Stimulated activated CD4-positive, alpha-beta T cell treated with anti-CD3 and anti-CD28 coated beads, Interleukin-4, amount 100 ng/mL, for 24 hours (primary cell): ENCODE data around the gene TMEM63C.

ENCODE experiments used
- DNase-seq: peaks from one replicate; pipeline ENCODE4 v3.0.0-alpha.2; 2020

Gene TMEM63C

GRCh38 chr14:77200406-77200985, 18.9 kb downstream of the TMEM63C start:
- no peak for DNase-seq

- DNase-seq = no peak
Measured at GRCh38 chr14:77201696-77202095, 20.1 kb downstream of the TMEM63C start.

DNA sequence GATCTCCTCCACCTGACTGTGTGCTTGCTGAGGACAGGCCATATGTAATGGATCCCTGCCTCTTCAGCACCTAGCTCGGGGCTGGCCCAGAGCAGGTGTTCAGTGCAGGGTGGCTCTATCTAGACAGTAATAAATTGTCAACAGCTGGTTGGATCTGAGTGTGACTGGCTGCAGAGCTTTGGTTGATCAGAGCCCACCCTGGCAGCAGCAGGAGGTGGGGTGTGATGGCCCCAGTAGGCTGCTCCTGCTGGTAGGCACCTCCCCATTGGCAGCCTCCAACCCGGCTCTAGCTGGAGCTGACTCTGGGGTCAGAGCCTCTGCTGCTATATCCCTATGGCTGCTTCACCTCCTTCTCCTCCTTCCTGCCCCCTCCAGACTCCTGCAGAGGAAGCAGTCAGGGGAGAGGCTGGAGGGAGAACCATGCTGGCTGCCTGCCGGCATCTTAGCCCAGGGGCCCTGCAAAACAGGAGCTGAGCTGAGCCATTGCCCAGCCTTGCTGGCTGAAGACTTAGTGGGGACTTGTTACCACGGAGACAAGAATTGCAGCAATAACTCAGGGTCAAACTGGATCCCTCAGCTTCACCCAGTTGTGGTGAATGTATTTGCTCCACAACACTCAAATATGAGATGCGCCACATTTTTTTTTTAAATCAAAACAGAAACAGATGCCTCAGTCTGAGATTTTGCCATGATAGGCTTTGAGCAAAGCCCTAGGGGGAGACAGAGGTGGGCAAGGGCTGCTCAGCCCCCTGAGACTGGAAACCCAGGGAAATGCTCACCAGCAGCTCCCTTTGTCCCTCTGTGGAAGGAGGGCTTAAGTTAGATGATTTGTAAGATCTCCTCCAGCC, 22.2 kb downstream of the TMEM63C start:
- DNase-seq = no peak

GRCh38 chr14:77204459-77204771, 22.8 kb downstream of the TMEM63C start:
- DNase-seq = no peak

DNA sequence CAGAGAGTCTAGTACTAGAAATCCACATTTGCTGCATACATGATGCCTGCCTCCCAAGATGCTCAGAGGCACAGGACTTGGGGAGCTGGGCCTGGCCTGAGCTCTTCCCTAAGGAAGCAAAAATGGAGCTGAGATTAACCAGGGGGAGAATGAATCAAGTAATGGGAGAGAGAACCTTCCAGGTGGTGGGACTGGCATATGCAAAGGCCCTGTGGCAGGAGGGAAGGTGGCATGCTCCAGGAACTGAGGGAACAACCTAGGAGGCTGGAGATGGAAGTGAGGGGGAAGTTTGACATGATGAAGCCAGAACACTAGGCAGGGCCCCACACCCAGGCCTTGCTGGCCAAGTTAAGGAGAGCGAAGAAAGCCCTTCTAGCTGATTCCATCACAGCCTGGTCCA, 23.3 kb downstream of the TMEM63C start:
- no peak for DNase-seq

DNA sequence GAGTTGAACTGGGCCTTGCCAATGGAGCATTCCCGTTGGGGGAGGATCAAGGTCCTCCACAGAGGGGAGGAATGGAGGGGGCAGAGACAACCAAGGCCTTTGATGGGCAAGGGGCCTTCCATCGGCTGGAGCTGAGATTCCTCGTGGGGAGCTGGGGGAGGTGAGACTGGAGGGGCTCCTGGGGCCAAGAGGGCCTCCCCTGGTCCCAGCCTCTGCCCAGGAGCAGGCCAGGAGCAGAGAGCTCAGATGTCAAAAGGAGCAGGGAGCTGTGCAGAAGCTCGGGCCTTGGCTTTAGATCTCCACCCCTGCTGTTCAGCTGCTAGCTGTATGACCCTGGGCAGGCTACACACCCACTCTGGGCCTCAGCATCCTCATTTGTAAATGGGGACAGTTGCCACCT, 24.0 kb downstream of the TMEM63C start:
- no peak for DNase-seq

GRCh38 chr14:77206261-77206824, 24.7 kb downstream of the TMEM63C start:
- DNase-seq = no peak

DNA sequence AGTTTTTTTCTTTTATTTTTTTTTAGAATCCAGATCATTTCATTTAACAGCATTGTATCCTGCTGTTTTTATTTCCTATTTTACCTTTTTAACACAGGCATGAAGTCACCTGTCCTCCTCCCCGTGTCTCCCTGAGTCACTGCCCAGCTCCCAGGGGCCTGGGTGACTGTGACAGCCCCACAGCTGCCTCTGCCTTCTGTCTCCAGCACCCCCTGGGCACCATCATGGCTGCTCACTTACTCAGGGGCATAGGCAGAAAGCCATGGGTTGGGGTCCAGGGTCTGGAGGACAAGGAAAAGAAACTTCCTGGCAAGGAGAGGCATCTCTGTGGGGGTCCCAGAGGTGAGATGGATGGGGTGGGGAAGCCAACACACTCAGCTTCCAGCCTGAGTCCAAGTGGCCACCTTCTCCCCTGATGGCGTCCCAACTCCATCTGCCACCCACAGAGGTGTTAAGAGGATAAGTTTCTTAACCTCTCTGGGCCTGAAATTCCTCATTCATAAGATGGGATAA, 25.3 kb downstream of the TMEM63C start:
- DNase-seq = no peak

DNA sequence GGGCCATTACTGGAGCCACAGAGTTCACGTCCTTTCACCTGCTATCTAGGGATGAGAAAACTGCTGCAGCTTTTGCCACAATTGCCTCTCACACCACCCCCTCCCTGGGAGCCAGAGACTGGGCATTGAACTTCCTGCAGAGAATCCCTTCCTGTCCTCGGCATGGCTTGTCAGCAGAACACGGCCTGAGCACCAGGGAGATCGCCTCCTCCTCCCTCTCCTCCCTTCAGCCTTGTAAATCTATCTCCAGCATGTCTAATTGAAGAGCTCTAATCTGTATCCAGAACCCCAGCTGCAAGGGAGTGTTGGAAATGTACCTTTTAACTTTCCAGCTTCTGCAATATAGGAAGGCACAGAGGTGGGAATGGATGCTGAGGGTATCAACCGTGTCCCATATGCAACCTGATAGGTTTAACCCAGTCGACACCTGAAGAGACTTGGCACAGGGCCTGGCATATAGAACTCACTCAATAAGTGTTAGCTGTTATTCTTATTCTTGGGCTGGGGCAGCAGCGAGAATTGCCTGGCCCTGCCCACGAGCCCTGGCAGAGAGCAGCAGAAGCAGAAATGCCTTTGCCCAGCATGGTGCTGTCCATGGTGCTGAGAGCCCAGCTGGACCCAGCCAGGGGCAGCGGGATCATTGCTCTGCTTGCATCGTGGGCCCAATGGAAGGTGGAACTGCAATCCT, 26.8 kb downstream of the TMEM63C start:
- DNase-seq = peak; percentile 34

DNA sequence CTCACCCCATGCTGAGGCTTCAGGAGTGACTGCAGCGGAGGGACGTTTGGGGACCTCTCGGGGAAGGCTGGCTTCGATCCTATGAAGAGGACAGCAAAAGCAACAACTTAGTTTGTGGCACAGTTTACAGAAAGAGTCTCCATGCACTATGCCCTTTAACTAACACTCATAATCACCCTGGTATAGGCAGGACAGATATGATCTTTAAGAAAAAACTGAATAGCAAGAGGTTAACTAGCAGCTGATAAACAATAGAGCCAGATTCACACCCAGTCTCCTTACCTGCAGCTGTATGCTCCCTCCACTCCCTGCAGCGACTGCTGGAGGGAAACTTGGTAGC, 27.4 kb downstream of the TMEM63C start:
- no peak for DNase-seq

DNA sequence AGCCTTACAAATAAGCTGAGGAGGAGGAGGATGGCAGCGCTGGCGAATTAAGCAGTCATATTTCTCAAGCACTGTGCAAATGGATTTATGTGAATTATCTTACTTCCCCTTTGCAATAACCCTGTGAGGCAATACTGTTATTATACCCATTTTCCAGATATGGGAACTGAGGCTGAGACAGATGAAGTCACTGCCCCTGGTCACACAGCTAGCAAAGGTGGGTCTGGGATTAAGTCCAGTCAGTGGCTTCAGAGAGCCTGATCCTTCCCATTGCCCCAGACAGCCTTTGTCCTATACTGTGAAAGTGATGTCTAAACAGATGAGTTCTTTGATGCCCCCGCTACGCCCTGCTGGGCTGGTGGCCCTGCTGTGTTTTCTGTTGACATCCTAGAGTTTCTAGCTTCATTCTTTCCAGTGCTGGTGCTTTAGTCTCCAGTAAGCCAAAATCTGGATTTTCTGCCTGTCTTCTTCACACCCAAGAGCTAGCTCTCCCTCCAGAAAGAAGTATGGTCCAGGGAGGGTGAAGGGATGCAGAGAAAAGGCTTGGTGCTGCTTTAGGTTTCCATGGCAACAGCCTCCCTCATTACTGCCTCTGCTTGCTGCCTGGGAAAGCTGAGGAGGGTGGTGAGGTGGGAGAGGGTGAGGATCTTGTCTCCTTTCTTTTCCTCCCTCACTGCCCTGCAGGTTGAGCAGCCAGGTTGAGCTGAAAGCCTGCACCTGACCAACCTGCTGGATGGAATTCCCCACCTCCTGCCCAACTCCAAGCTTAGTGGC, 30.7 kb downstream of the TMEM63C start:
- no peak for DNase-seq

DNA sequence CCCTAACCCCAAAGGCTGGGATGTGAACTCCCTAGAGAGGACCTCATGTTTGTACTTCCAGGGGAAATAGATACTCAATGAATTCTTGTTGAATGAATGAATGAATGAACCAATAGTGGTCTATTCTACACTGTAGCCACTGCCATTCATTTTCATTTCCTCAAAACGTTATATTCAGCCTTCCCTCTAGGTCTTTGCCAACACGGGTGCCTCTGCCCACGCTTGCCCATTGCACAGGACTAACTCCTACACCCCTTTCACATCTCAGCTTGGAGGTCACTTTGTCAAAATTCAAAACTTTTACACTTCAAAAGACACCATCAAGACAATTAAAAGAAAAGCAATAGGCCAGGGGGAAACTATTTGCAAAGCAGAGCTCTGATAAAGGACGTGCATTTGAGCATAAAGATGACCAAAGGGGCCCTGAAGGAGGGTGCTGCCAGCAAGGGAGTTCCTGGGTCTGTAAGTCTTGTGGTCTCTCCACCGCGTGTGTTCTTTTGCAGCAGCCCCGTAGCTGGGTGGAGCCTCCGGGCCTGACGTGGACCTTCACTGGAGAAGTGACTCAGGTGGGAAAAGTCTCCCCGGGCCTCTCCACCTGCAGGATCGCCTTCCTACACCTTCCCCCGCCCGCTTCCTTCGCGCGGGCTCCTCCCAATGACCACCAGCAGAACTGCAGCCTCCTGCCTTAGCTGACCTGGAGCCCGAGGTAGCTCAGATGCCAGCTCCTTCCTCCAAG, 31.5 kb downstream of the TMEM63C start:
- DNase-seq = no peak

DNA sequence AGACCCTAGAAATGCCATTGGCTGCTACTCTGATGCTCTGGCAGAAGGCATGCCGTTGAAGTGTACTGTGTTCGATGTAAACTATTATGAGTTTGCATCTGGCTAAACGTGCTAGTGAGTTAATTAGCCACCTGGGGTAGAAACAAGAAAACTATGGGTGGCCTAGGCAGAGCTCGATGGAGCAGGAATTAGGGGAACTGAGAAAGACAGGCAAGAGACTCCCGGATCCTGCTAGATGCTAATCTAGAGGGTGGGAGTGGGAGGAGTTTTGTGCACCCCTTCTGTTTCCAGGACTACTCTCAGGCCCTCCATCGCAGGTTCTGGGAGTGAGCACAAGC, 32.0 kb downstream of the TMEM63C start:
- no peak for DNase-seq

DNA sequence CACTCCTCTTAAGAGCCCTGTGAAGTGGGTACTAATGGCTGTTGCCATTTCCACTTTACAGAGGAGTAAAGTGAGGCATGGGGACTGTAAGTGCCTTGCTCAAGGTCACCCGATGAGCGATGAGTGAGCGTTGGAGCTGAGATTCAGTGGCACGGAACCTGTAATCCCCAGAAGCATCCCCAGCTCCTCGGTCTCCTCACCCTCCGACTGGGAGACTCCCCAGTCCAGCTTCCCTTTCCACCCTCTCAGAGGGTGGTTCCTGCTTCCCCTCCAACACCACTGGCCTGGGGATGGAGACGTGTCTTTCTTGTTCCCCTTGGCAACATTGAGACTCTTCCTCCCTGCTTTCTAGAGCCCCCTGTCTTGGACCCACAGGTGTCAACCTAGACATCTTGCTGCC, 32.6 kb downstream of the TMEM63C start:
- DNase-seq = no peak

GRCh38 chr14:77217551-77217950, 36.0 kb downstream of the TMEM63C start:
- no peak for DNase-seq

GRCh38 chr14:77219591-77219990, 38.0 kb downstream of the TMEM63C start:
- no peak for DNase-seq

- DNase-seq = no peak
Measured at GRCh38 chr14:77220246-77221017, 38.8 kb downstream of the TMEM63C start.

GRCh38 chr14:77221241-77221871, 39.8 kb downstream of the TMEM63C start:
- DNase-seq = no peak

DNA sequence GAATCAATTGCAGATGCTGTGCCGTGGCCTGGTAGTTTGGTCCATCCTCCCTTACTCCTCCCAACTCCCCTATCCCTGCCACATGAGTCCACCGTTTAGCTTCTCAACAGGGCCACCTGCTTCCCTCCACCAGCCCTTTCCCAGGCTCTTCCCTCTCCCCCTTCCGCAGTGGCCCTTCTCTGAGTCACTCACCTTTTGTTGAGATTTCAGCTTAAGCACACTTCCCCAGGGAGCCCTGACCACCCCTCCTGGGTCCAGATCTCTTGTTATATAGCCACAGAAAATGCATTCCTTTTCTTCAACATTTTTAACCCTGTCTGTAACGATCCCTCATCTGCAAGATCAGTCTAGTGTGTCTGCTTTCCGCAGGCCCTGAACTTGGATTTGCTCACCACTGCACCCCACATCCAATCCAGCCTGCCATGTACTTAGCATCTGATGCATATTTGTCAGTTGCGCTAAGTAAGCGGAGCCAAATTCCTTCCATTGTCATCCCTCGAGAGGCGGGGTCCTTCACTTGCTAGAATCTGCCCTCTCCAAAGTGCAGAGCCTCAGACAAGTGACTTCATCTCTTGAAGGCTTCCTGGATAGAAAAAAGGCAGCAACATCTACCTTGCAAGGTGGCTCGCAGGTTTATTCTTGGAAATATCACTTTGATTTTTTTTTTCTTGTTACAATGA, 41.1 kb downstream of the TMEM63C start:
- DNase-seq = no peak

DNA sequence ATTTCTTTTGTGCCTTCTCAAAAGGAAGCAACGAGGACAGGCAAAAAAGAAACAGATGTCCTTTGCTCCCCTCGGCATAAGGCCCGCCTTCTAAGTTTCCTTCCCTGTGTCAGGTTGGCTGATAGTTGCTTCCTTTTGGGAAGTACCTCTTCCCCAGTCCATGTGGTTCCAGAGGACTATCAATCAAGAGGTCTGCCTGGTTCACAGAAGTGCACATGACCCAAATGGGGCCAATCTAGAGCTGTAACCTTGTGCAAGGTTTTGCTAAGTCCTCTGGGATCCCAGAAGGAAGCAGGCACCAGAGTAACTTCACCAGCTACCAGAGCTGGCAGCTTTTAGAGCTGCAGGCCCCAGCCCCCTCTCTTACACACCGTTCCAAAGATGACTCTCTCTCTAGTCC, 42.6 kb downstream of the TMEM63C start:
- no peak for DNase-seq

- DNase-seq = no peak
Measured at GRCh38 chr14:77225254-77225653, 43.7 kb downstream of the TMEM63C start.
